PFSK-1 (cell line): ENCODE results near the gene MSGN1.

Experiments
- POLR2AphosphoS5 ChIP-seq: IDR thresholded peaks from 2 replicates; pipeline ENCODE4 v1.6.1; 2012; ENCODE audit warnings: low read depth, mild to moderate bottlenecking, control low read depth, low read length, moderate library complexity
- SIN3A ChIP-seq: IDR thresholded peaks from 2 replicates; pipeline ENCODE4 v1.6.1; 2012; ENCODE audit warnings: mild to moderate bottlenecking, low read length, moderate library complexity, borderline replicate concordance; ENCODE audit not compliant: insufficient read depth
- TAF1 ChIP-seq: IDR thresholded peaks from 2 replicates; pipeline ENCODE4 v1.6.1; 2012; ENCODE audit warnings: low read length, control low read depth, borderline replicate concordance; ENCODE audit not compliant: insufficient read depth
- TF ChIP-seq, protein P1 (sequence below), 2 experiments: IDR thresholded peaks; 2 replicates each; pipeline versions ENCODE4 v1.6.1 to v1.8.0; 2011 to 2012; ENCODE audit warnings: low read depth in 2 of 2, low read length in 2 of 2, control low read depth in 1 of 2, inconsistent platforms in 1 of 2, mild to moderate bottlenecking in 1 of 2, moderate library complexity in 1 of 2; ENCODE audit not compliant: insufficient read depth in 1 of 2

DNA sequence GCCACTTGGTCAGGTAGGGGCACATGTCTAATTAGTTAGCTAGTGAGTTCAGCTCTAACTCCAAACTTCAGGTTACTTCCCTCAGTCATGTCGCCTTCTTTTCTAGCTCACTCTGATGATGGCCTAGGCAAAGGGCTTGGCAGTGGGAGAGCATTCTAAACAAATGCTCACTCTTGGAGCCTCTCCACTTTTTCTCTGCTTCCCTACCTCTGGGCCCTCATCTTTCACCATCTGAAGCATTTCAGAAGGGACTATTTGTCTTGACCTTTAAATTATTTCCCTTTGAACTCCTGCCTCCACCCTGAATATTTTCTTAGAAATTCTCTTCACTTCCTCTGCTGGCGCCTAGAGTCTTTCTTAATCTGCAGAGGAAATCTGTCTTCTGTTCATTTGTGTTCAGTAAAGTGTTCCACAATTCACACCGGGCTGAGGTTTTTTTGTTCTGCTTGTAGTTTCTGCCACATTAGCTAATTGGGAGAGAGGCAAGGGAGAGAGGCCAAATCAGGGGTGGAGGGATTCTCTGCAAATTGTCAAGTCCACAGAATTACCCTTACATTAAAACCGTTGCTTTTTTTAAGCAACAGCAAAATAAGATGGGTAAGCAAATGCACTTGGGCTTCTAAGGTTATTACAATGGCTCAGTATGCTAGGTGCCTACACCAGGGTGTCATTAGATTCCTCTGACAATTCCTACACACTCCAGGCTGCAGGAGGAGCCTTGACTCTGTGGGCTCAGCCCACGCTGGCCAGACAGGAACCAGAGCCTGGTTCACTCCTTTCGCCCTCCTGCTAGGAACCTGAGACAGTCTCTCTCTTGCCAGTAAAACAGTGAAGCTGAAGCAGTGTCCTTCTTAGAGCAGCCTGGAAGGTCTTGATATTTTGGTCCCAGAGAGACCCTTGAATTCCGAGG is 5.5 kb downstream of the MSGN1 start:
- no peak for TF ChIP-seq POLR2AphosphoS5
- no peak for TF ChIP-seq SIN3A
- no peak for TF ChIP-seq TAF1
- TF ChIP-seq, protein P1, sequence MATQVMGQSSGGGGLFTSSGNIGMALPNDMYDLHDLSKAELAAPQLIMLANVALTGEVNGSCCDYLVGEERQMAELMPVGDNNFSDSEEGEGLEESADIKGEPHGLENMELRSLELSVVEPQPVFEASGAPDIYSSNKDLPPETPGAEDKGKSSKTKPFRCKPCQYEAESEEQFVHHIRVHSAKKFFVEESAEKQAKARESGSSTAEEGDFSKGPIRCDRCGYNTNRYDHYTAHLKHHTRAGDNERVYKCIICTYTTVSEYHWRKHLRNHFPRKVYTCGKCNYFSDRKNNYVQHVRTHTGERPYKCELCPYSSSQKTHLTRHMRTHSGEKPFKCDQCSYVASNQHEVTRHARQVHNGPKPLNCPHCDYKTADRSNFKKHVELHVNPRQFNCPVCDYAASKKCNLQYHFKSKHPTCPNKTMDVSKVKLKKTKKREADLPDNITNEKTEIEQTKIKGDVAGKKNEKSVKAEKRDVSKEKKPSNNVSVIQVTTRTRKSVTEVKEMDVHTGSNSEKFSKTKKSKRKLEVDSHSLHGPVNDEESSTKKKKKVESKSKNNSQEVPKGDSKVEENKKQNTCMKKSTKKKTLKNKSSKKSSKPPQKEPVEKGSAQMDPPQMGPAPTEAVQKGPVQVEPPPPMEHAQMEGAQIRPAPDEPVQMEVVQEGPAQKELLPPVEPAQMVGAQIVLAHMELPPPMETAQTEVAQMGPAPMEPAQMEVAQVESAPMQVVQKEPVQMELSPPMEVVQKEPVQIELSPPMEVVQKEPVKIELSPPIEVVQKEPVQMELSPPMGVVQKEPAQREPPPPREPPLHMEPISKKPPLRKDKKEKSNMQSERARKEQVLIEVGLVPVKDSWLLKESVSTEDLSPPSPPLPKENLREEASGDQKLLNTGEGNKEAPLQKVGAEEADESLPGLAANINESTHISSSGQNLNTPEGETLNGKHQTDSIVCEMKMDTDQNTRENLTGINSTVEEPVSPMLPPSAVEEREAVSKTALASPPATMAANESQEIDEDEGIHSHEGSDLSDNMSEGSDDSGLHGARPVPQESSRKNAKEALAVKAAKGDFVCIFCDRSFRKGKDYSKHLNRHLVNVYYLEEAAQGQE (IDR thresholded peaks at IDR 0.05; ENCODE audit: insufficient read depth in 1 of 2, low read depth in 2 of 2, low read length in 2 of 2) = no peak
